HCT116 (cell line): ENCODE results near the gene NTN3. TPM values are rescaled to one million over a fixed set of nuclear protein-coding genes. Genes with fewer than 3 reads are reported as not detected.

Source experiments
- ATAC-seq: fragments of 200-7000 bp; cut with Tn5 transposase; 2 replicates; pipeline ENCODE4 v1.9.1; 2020; ENCODE audit warnings: mild to moderate bottlenecking, moderate library complexity
- BruUV-seq: library from RNA; stranded (reverse); fragments of 400-500 nt; replicated peaks from 2 replicates; lab custom pipeline; 2021; lab: Mats Ljungman, UMichigan
- CTCF ChIA-PET: fragments of 300-600 bp; sonication (Branson Sonifier 250); formaldehyde crosslinking; loops from one replicate; lab custom pipeline; 2021; ENCODE audit warnings: antibody characterized with exemption; lab: Charles Lee
- POLR2A ChIA-PET: fragments of 300-600, 350-600 bp; sonication (Branson Sonifier 250); formaldehyde crosslinking; loops from one replicate; lab custom pipeline; 2021; ENCODE audit warnings: antibody characterized with exemption; lab: Charles Lee
- RAD21 ChIA-PET, 2 experiments: fragments of 300-600 bp; sonication (Branson Sonifier 250); formaldehyde crosslinking; loops; one replicate each; lab custom pipeline; 2023; ENCODE audit warnings: low total read pairs in 2 of 2; ENCODE audit not compliant: uncharacterized antibody in 2 of 2, unreplicated experiment in 2 of 2, low non-redundant PET in 1 of 2; lab: Charles Lee
- DNase-seq: peaks from one replicate; pipeline ENCODE4 v3.0.0-alpha.2; 2010; ENCODE audit warnings: low read depth, low spot score
- H2AFZ ChIP-seq: fragments of 200-600 bp; shearing (Covaris generic), sonication (generic); 2 replicates; pipeline ENCODE4 v1.6.1; 2017; ENCODE audit warnings: low read depth, mixed run types, mixed read lengths, antibody characterized with exemption, low read length; ENCODE audit not compliant: poor library complexity, severe bottlenecking
- H3K27ac ChIP-seq: 2 replicates; pipeline ENCODE4 v1.5.1; 2012; ENCODE audit warnings: low read depth, low read length
- H3K27me3 ChIP-seq: fragments of 200-600 bp; sonication (generic); 2 replicates; pipeline ENCODE4 v1.6.1; 2016; ENCODE audit warnings: mixed run types, low read length, mixed read lengths; ENCODE audit not compliant: insufficient read depth
- H3K36me3 ChIP-seq, 2 experiments: fragments of 200-500 bp in 1 of 2; fragments of 200-600 bp in 1 of 2; sonication (Bioruptor generic) in 1 of 2; sonication (generic) in 1 of 2; 2 replicates each; pipeline versions ENCODE4 v1.5.1 to v1.6.1; 2014 to 2016; ENCODE audit warnings: low read length in 2 of 2, inconsistent platforms in 1 of 2, mixed read lengths in 1 of 2, mixed run types in 1 of 2; ENCODE audit not compliant: insufficient read depth in 2 of 2, control insufficient read depth in 1 of 2
- H3K4me1 ChIP-seq, 2 experiments: fragments of 200-600 bp in 1 of 2; sonication (generic) in 1 of 2; 2 replicates each; pipeline versions ENCODE4 v1.5.1 to v1.6.1; 2012 to 2017; ENCODE audit warnings: low read length in 2 of 2, inconsistent platforms in 1 of 2, mild to moderate bottlenecking in 1 of 2, mixed read lengths in 1 of 2, mixed run types in 1 of 2, moderate library complexity in 1 of 2; ENCODE audit not compliant: insufficient read depth in 2 of 2, control insufficient read depth in 1 of 2
- H3K4me2 ChIP-seq: fragments of 200-600 bp; sonication (generic); 2 replicates; pipeline ENCODE4 v1.6.1; 2017; ENCODE audit warnings: mixed run types, low read length, mixed read lengths
- H3K4me3 ChIP-seq, 2 experiments: fragments of 200-600 bp in 1 of 2; sonication (generic) in 1 of 2; replicated peaks in 1 of 2; 2 replicates each; pipeline ENCODE4 v1.5.1; 2011 to 2016; ENCODE audit warnings: low read length in 2 of 2, control low read depth in 1 of 2, low read depth in 1 of 2, mild to moderate bottlenecking in 1 of 2, mixed read lengths in 1 of 2, mixed run types in 1 of 2
- H3K79me2 ChIP-seq: fragments of 200-600 bp; sonication (generic); 2 replicates; pipeline ENCODE4 v1.6.1; 2017; ENCODE audit warnings: mild to moderate bottlenecking, mixed run types, low read length, moderate library complexity, mixed read lengths; ENCODE audit not compliant: insufficient read depth
- H3K9ac ChIP-seq: fragments of 200-600 bp; sonication (generic); 2 replicates; pipeline ENCODE4 v1.6.1; 2016; ENCODE audit warnings: low read length, mixed read lengths
- H3K9me2 ChIP-seq: fragments of 200-600 bp; sonication (generic), shearing (Covaris generic); 2 replicates; pipeline ENCODE4 v1.6.1; 2017; ENCODE audit warnings: mixed run types, mild to moderate bottlenecking, moderate library complexity; ENCODE audit not compliant: insufficient read depth
- H3K9me3 ChIP-seq, 2 experiments: fragments of 200-500 bp in 1 of 2; fragments of 200-600 bp in 1 of 2; sonication (Bioruptor generic) in 1 of 2; sonication (generic) in 1 of 2; 2 replicates each; pipeline ENCODE4 v1.6.1; 2014 to 2017; ENCODE audit warnings: low read length in 2 of 2, mixed read lengths in 2 of 2, inconsistent platforms in 1 of 2, low read depth in 1 of 2, mild to moderate bottlenecking in 1 of 2, mixed run types in 1 of 2, moderate library complexity in 1 of 2; ENCODE audit not compliant: control insufficient read depth in 1 of 2, insufficient read depth in 1 of 2
- H4K20me1 ChIP-seq: fragments of 200-600 bp; sonication (generic), shearing (Covaris generic); 2 replicates; pipeline ENCODE4 v1.6.1; 2017; ENCODE audit warnings: mixed run types, mild to moderate bottlenecking, moderate library complexity; ENCODE audit not compliant: insufficient read depth
- CEBPB ChIP-seq: IDR thresholded peaks from 2 replicates; pipeline ENCODE4 v1.6.1; 2012; ENCODE audit warnings: low read depth
- EGR1 ChIP-seq: IDR thresholded peaks from 2 replicates; pipeline ENCODE4 v1.6.1; 2012; ENCODE audit warnings: low read depth
- EZH2 ChIP-seq: fragments of 200-600 bp; sonication (generic); IDR thresholded peaks from 2 replicates; pipeline ENCODE4 v1.6.1; 2017; ENCODE audit warnings: antibody characterized with exemption, mixed run types
- EZH2phosphoT487 ChIP-seq: fragments of 200-600 bp; IDR thresholded peaks from 2 replicates; pipeline ENCODE4 v1.6.1; 2018; ENCODE audit warnings: antibody characterized with exemption, borderline replicate concordance
- FOSL1 ChIP-seq: IDR thresholded peaks from 2 replicates; pipeline ENCODE4 v1.6.1; 2012; ENCODE audit warnings: low read depth
- JUND ChIP-seq: IDR thresholded peaks from 2 replicates; pipeline ENCODE4 v1.6.1; 2012
- POLR2A ChIP-seq: IDR thresholded peaks from 2 replicates; pipeline ENCODE4 v1.7.0; 2011; ENCODE audit warnings: borderline replicate concordance; ENCODE audit not compliant: insufficient read depth, insufficient read length; ENCODE audit errors: extremely low read depth
- RAD21 ChIP-seq: IDR thresholded peaks from 2 replicates; pipeline ENCODE4 v1.6.1; 2012; ENCODE audit warnings: low read depth, mild to moderate bottlenecking
- SP1 ChIP-seq: IDR thresholded peaks from 2 replicates; pipeline ENCODE4 v1.6.1; 2012; ENCODE audit warnings: low read depth
- TCF7L2 ChIP-seq: IDR thresholded peaks from 2 replicates; pipeline ENCODE4 v1.7.0; 2011; ENCODE audit warnings: borderline replicate concordance, inconsistent platforms; ENCODE audit not compliant: insufficient read depth, insufficient read length; ENCODE audit errors: extremely low read depth
- YY1 ChIP-seq: IDR thresholded peaks from 2 replicates; pipeline ENCODE4 v1.6.1; 2011; ENCODE audit warnings: low read length, low read depth, moderate library complexity, mild to moderate bottlenecking; ENCODE audit not compliant: insufficient replicate concordance; ENCODE audit errors: extremely low read depth
- ZFX ChIP-seq: fragments of 450-650 bp; IDR thresholded peaks from 2 replicates; pipeline ENCODE4 v1.6.1; 2017
- intact Hi-C: fragments of 100-400 bp; cut with micrococcal nuclease; formaldehyde crosslinking; loops from 2 replicates; pipeline ENCODE4 v1.10.0; 2022
- total RNA-seq: library from RNA; stranded (reverse); gene quantifications from one replicate; pipeline ENCODE4 v1.2.1, GENCODE V29; 2021; ENCODE audit not compliant: unreplicated experiment
- TF ChIP-seq, protein P1 (sequence below), 3 experiments: fragments of 200-600 bp in 1 of 3; sonication (generic) in 1 of 3; IDR thresholded peaks in 2 of 3; conservative IDR thresholded peaks in 1 of 3; 2 replicates each; pipeline ENCODE4 v1.5.1; 2012 to 2017; ENCODE audit warnings: low read depth in 2 of 3, low read length in 2 of 3, antibody characterized with exemption in 1 of 3, borderline replicate concordance in 1 of 3, control low read depth in 1 of 3, mild to moderate bottlenecking in 1 of 3, mixed read lengths in 1 of 3, mixed run types in 1 of 3, moderate library complexity in 1 of 3; ENCODE audit not compliant: insufficient read depth in 1 of 3
- TF ChIP-seq, protein P2 (sequence below): IDR thresholded peaks from 2 replicates; pipeline ENCODE4 v1.6.1; 2012; ENCODE audit warnings: low read depth

The NTN3 gene
- total RNA-seq, 1 experiment from 2014 or later, result 0.30 TPM

DNA sequence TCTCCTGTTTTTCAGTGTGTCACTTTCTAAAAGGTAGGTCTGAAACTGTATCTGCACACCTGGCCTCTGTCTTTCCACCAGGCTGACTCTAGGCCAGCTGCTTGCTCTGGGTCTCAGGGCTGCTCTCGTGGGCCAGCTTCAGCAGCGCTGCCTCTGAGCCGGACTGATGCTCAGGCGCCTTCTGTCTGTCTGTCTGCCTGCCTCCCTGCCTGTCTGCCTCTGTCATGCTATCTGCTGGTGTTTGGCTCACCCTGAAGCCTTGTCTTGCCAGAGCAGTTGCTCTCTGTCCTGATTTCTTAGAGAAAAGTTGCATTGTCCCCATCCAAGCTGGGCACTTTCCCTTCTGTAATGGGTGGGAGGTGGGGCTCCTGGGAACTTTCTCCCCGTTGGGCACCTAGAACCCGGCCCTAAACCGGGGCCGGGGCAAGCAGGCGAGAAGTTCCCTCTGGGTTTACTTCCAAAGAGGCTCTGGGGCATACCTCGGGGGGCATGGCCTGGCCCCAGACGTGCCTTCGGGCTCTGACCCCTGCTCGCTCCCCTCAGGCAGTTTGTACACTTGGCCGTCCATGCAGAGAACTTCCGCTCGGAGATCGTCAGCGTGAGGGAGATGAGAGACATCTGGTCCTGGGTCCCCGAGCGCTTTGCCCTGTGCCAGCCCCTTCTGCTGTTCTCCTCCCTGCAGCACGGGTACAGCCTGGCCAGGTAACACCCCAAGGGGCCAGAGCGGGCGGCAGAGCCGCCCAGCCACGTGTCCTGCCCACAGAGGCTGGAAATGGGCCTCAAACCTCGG lies 26.8 kb downstream of the NTN3 start:
- no peak overlapping the region for H3K4me2 ChIP-seq
- H4K20me1 ChIP-seq, result no peaks in the 10 kb centered on the region
- no peaks in the 10 kb centered on the region for H3K9me3 ChIP-seq
- H3K9me2 ChIP-seq, result no peaks in the 10 kb centered on the region
- CTCF ChIA-PET, result no interaction called here
- H3K4me3 ChIP-seq, result no peak overlapping the region
- POLR2A ChIA-PET, result no interaction called here
- no peak overlapping the region for H3K27ac ChIP-seq
- RAD21 ChIA-PET, result no interaction called here
- no TSS peak for BruUV-seq
- ATAC-seq (no peak), DNase-seq (no peak)
- H3K9ac ChIP-seq, result no peak overlapping the region
- H3K79me2 ChIP-seq, result no peaks in the 10 kb centered on the region
- TF ChIP-seq, protein P1, sequence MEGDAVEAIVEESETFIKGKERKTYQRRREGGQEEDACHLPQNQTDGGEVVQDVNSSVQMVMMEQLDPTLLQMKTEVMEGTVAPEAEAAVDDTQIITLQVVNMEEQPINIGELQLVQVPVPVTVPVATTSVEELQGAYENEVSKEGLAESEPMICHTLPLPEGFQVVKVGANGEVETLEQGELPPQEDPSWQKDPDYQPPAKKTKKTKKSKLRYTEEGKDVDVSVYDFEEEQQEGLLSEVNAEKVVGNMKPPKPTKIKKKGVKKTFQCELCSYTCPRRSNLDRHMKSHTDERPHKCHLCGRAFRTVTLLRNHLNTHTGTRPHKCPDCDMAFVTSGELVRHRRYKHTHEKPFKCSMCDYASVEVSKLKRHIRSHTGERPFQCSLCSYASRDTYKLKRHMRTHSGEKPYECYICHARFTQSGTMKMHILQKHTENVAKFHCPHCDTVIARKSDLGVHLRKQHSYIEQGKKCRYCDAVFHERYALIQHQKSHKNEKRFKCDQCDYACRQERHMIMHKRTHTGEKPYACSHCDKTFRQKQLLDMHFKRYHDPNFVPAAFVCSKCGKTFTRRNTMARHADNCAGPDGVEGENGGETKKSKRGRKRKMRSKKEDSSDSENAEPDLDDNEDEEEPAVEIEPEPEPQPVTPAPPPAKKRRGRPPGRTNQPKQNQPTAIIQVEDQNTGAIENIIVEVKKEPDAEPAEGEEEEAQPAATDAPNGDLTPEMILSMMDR (IDR thresholded peaks at IDR 0.05 in 2 of 3, conservative IDR thresholded peaks at IDR 0.05 in 1 of 3; ENCODE audit: borderline replicate concordance in 1 of 3, insufficient read depth in 1 of 3, low read depth in 2 of 3, low read length in 2 of 3), result no peak
- TF ChIP-seq EZH2phosphoT487 (no peak), EGR1 (no peak), YY1 (no peak), RAD21 (no peak), FOSL1 (no peak), EZH2 (no peak), TCF7L2 (no peak), JUND (no peak), ZFX (no peak), CEBPB (no peak), POLR2A (no peak), SP1 (no peak)
- TF ChIP-seq, protein P2, sequence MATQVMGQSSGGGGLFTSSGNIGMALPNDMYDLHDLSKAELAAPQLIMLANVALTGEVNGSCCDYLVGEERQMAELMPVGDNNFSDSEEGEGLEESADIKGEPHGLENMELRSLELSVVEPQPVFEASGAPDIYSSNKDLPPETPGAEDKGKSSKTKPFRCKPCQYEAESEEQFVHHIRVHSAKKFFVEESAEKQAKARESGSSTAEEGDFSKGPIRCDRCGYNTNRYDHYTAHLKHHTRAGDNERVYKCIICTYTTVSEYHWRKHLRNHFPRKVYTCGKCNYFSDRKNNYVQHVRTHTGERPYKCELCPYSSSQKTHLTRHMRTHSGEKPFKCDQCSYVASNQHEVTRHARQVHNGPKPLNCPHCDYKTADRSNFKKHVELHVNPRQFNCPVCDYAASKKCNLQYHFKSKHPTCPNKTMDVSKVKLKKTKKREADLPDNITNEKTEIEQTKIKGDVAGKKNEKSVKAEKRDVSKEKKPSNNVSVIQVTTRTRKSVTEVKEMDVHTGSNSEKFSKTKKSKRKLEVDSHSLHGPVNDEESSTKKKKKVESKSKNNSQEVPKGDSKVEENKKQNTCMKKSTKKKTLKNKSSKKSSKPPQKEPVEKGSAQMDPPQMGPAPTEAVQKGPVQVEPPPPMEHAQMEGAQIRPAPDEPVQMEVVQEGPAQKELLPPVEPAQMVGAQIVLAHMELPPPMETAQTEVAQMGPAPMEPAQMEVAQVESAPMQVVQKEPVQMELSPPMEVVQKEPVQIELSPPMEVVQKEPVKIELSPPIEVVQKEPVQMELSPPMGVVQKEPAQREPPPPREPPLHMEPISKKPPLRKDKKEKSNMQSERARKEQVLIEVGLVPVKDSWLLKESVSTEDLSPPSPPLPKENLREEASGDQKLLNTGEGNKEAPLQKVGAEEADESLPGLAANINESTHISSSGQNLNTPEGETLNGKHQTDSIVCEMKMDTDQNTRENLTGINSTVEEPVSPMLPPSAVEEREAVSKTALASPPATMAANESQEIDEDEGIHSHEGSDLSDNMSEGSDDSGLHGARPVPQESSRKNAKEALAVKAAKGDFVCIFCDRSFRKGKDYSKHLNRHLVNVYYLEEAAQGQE, result no peak
- H3K4me1 ChIP-seq, result peaks cover 3 to 10% of the 10 kb centered on the region in 2 experiments; a peak in 3 of 4 replicates
- peaks cover 0 to 4% of the 10 kb centered on the region in 2 experiments; a peak in 1 of 4 replicates for H3K36me3 ChIP-seq
- H3K27me3 ChIP-seq, result no peaks in the 10 kb centered on the region
- intact Hi-C loops, result no loop called here
- H2AFZ ChIP-seq, result no peak overlapping the region
